Activated CD8-positive, alpha-beta memory T cell treated with anti-CD3 and anti-CD28 coated beads, Interleukin-2, amount 50 U/mL, for 48 hours (primary cell): Measurements from ENCODE around the gene SLC19A3.
A peak's percentile ranks its signal among the peaks of the same experiment; 100 is the strongest.
"Not testable (repeated sequence)": the region's sequence is repeated elsewhere in the genome, so short reads cannot be mapped to it uniquely, and the experiment has no call there.

ENCODE experiments used
- DNase-seq: peaks from one replicate; pipeline ENCODE4 v3.0.0-alpha.2; 2020

The SLC19A3 gene

DNA sequence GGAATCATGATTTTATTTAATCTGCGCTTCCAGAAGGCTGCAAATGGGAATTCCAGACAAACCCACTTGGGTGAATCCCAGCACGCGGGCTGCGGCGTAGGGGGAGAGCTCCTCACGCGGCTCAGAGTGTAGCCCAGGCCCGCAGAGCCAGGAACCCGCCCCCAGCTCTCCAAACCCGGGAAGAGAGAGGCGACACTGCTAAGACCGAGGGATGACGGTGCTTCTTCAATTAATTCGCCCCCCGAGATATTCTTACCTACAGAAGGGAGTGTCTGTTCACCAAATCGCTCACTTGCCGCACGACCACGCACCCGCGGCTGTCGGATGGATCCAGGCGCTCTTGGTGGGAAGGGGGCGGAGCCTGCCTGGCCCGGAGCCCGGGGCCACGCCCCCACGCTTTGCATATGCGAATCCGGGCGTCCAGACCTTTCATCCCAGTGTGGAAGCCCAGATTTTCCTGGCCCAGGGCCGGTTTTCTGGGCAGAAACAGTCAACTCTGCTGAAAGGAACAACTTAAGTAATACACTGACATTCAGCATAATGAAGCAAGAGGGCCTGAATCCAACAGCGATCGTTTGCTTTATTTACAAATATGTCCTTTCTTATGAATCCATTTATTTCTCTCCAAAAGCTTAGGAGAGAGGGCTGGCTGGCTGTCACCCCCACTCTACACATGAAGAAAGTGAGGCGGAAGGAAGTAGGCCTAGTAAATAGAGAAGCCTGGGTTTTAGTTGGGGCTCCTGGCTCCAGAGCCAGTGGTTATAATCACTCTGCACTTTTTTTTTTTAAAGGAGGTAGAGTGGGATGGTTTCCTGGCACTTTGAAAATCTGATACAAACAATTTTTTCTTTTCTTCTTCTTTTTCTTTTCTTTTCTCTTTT lies at the start of gene SLC19A3:
Gene SLC19A3 (minus strand): TSS at position 342 of the 881 bp plus-strand sequence. CDS start 15,710 bp downstream, outside the sequence.
- DNase-seq: no peak

DNA sequence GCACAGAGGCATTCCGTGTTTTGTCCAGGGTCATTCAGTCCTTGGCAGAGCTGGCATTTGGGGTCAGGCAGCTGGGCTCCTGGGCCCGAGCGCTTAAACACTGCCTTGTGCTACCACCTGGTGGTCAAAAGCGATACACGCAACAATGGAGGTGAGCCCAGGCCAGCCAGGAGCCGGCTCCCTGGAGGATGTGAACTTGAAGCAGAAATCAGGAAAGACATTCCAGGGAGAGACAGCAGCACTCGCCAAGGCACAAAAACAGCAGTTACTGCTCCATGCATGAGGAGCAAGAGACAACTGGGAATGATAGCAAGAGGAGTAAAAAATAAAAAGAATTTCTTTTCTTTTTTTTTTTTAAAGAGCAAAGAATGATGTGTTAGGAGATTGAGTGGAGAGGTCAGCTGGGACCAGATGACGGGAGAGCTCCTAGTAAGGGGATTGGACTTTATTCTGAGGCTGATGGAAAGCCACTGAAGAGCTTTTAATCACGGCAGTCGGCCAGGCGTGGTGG lies 48.6 kb upstream of the SLC19A3 start:
- peak; percentile 79 for DNase-seq

DNA sequence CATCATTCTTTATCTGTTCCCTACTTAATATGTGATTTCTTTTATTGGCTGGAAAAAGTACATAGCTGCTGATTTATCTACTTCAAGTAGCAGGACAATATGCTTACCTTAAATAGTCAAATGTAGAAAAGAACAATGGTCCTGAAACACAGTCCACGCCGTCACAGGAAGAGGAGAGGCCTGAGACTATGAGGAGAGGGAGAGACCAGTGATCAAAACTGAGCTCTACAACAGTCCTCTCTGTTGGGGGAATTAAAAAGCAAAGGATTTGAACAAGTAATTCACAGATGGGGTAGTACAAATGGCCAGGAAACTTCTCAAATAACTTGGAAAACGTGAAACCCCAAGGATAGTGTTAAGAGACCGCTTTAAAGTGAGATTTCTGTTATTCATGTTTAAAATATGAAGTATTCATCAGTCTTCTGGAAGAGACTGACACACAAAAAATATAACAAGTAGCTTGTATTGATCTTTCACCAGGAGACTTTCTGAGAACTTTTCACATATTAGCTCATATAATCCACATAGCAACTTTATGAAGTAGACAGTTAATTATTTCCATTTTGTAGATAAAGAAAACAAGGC lies 48.1 kb upstream of the SLC19A3 start:
- no peak for DNase-seq

DNA sequence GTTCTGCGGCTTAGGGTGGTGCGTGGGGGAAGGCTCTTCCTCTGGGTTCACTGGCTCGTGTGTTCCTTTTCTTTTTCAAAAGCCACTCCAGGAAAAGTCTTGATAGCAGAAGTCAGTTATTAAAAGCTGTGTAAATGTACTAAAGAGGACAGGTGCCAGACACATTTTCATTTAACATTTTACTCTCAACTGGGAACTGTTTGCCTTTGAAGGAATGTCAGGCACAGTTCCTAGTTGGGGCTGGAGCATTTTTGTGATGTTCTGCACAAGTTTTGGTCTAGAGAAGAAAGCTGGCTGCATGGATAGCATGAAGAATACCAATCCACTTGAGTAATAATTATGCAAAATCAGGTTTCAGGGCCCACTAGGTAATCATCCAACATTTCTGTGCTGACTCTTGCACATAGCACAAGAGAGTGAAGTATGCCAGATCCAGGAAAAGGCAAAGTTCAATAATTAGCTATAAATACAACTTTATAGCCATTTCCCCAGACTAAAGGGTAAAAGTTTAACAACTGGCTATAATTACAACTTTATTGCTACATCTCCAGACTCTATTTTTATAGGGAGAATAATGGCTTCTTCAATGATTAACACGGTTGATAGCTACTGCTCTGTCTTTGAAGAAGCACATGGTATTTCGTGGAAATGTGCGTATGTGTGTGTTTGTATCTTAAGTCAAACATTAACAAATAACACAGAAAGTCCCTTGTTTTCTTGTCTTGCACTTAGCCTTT lies 44.1 kb upstream of the SLC19A3 start:
- no peak for DNase-seq

DNA sequence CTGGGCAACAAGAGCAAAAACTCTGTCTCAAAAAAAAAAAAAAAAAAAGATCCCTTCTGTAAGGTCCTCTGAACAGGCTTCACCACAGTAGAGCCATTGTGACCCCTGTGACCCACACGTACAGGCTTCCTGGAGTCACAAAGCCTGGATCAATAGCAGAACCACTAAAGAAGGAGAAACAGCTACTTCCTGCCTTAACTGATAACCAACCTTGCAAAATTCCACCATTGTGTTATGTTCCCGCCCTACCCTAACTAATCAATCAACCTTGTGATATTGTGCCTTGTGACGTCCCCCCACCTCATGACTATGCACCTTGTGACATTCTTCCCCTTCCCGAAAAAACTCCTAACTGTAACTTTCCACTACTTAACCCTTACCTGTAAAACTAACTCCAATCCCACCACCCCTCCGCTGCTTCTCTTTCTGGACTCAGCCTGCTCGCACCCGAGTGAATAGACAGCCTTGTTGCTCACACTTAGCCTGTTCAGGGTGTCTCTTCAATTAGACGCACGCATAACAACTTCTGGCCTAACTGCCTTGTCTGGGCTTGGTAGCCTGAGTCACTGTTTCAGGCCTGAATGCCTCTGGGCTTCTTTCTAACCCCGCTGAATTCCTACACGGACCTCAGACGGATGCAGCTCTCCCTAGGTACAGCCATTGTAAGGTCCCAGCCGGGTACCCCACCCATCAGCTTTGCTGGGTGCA lies 41.7 kb upstream of the SLC19A3 start:
- no peak for DNase-seq

DNA sequence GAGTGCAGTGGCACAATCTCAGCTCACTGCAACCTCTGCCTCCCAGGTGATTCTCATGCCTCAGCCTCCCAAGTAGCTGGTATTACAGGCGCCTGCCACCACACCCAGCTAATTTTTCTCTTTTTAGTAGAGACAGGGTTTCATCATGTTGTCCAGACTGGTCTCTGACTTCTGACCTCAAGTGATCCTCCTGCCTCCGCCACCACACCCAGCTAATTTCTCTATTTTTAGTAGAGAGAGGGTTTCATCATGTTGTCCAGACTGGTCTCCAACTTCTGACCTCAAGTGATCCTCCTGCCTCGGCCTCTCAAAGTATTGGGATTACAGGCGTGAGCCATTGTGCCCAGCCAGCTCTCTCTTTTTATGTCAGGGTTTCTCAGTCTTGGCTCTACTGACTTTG lies 38.4 kb upstream of the SLC19A3 start:
- DNase-seq: not testable (repeated sequence)

DNA sequence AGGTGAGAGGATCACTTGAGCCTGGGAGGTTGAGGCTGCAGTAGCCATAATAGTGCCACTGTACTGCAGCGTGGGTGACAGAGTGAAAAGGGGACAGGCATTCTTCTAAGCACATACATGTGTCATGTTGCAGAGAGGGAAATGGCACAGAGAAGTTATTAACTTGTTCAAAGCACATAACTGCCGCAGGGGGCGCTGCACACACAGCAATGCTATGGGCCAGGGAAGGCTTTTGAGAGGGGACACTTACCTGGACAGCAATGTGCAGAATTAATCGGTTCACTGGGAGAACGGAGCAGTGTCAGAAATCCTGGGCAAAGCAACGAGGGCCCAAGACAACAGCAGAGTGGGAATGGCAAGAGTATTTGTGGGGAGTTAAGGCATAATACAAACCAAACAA lies 30.3 kb upstream of the SLC19A3 start:
- no peak for DNase-seq

DNA sequence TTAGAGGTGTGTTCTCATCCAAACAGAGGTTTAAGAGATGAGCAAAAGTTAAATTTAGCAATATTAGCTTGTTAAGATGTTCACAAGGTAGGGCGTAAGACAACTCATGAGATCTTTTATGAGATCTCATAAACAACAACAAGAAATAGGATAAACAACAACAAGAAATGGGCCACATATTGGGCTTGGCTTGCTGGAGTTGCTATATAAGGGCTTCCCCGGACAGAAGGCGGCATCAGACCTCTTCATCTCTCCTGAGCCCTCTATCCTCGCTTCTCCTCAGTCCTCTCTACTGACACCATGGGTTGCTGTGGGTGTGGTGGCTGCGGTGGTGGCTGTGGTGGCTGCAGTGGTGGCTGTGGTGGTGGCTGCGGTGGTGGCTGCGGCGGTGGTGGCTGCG lies 27.8 kb upstream of the SLC19A3 start, which contains the start of gene SCYGR8:
Gene SCYGR8 (plus strand): TSS at position 301 of the 400 bp plus-strand sequence. CDS start 0 bp downstream, at position 301.
- DNase-seq: no peak

DNA sequence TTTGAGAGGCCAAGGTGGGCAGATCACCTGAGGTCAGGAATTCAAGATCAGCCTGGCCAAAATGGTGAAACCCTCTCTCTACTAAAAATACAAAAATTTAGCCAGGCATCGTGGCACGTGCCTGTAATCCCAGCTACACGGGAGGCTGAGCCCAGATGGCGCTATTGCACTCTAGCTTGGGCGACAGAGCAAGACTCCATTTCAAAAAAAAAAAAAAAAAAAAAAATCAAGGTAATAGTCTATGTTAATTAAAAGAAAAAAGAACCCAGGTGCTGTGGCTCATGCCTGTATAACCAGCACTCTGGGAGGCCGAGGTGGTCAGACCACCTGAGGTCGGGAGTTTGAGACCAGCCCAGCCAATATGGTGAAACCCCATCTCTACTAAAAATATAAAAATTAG lies 22.9 kb upstream of the SLC19A3 start:
- DNase-seq: not testable (repeated sequence)

DNA sequence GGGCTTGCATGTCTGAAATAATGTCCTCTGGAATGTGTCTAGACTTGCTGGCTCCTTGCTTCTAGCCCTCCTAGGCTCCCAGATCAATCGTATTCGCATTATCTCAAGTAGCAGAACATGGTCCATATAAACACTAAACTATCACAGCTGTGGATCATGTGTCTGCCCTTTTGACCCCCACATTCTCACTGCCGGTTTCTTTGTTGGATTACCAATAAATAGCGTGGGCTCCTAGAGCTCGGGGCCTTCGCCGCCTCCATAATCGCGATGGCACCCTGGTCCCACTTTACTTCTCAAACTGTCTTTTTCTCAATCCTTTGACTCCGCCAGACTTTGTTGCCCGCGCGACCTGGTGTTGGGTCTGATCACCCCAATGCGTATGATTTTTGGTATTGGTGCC lies 21.5 kb upstream of the SLC19A3 start:
- no peak for DNase-seq

DNA sequence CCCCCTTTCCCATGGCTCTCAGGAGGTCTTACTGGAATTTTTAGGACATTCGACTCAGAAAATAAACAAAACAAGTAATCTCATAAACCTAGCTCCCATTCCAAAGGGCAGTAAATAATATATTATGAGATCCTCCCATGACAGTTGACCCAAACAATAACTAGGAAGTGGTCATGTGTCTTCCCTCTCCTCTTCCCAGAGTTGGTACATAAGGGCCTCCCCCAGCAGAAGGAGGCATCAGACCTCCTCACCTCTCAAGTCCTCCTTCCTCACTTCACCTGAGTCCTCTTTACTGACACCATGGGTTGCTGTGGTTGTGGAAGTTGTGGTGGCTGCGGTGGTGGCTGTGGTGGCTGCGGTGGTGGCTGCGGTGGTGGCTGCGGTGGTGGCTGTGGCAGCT lies 10.2 kb upstream of the SLC19A3 start, which contains the start of gene SCYGR7:
Gene SCYGR7 (plus strand): TSS at position 301 of the 400 bp plus-strand sequence. CDS start 0 bp downstream, at position 301.
- DNase-seq: no peak

DNA sequence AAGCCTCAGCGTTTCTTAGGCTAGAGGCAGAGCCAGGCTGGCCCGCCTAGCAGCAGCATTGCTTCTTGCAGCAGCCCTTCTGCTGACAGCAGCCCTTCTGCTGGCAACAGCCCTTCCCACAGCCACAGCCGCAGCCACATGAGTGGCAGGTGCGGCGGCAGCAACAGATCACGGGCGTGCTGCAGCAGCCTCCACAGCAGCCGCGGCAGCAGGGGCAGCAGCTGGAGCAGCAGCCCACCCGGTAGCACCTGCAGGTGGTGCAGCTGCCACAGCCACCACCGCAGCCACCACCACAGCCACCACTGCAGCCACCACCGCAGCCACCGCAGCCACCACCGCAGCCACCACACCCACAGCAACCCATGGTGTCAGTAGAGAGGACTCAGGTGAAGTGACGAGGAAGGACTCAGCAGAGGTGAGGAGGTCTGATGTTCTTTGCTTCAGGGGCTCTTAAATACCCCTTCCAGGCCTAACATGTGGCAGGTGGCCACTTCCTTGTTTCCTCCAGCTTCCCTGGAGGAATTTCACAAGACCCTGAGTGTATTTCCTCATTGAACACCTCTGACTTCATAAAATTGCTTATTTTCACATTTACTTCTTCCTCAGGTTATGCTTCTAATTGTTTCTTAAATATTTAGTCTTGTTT lies 6.7 kb upstream of the SLC19A3 start, which contains the start of gene SCYGR6:
Gene SCYGR6 (minus strand): TSS at position 364 of the 646 bp plus-strand sequence. CDS start 0 bp downstream, at position 364.
- no peak for DNase-seq

DNA sequence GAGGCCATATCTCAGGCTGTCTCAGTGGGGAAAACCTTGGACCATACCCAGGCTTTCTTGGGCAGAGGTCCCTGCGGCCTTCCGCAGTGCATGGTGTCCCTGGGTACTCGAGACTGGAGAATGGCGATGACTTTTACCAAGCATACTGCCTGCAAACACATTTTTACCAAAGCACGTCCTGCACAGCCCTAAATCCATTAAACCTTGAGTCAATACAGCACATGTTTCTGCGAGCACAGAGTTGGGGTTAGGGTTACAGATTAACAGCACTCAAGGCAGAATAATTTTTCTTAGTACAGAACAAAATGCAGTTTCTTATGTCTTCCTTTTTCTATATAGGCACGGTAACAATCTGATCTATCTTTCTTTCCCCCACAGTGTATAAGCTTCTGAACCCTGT lies 5.0 kb upstream of the SLC19A3 start:
- not testable (repeated sequence) for DNase-seq

DNA sequence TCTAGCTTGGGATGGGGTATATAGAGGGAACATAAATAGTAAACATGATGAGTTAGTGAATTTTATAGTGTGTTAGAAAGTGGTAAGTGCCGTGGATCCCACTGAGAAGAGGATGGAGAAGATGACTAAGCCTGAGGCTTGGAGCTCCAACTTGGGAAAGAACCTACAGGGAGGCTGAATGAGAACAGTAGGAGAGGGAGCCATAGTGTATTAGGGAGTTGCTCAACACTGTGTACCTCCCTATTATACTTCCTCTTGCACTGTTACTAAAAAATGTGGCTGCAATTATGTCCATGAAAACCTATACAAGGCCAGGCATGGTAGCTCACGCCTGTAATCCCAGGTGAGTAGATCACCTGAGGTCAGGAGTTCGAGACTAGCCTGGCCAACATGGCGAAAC lies 2.9 kb upstream of the SLC19A3 start:
- DNase-seq: no peak

DNA sequence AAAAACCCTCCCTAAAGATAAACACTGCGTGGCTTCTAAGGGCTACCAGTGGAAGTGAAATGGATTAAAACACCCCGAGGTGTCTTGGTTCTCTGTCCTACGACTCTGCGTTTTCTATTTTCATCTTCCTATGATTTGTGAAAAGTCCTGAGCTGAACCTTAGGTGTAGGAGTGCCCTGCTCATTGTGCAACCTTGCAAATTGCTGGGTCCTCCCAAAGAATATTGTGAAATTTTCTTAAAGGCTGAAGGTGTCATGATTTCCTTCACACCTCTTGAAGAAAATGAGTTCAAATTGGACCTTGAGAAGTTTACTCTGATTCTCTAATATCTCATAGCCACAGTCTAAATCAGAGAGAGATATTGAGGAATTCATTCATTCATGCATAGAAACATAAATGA lies 1.8 kb upstream of the SLC19A3 start:
- DNase-seq: no peak

DNA sequence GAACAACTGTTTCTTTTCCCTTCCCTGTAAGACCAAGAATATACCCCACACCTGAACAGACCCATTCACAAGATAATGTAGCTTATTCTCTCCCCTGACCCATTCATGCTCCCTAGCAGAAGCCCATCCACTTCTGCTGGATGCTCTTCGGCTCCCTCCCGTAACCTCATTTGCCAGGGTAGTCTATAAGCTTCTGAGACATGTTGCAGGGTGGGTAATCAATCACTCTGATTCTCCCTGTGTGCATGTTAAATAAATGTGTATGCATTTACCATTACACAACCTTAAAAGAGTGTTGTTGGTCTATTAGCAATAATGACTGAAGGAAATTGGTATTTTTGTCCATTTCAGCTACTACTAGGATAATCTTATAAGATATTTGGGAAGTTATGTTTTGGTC lies 1.3 kb downstream of the SLC19A3 start:
- DNase-seq: no peak

DNA sequence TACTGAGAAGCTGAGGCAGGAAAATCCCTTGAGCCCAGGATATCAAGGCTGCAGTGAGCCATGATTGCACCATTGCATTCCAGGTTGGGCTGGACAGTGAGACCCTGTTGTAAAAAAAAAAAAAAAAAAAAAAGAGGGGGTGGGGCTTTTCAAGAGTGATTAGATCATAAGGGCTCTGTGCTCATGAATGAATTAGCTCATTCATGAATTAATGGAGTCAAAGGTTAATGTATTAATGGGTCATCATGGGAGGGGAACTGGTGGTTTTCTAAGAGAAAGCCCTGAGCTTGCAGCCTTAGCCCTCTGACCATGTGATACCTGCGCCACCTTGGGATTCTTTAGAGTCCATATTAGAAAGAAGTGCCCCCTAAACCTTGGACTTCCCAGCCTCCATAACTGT lies 4.5 kb downstream of the SLC19A3 start:
- DNase-seq: no peak

DNA sequence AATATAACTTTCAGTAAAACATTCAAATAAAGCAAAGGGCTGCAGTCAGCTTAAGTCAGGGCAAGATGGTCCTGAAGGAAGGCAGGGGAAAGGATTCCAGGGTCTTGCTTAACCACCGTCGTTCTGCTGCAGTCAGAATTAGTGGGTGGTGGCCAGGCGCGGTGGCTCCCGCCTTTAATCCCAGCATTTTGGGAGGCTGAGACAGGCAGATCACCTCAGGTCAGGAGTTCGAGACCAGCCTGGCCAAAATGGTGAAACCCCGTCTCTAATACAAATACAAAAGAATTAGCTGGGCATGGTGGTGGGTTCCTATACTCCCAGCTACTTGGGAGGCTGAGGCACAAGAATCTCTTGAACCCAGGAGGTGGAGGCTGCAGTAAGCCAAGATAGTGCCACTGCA lies 6.8 kb downstream of the SLC19A3 start:
- no peak for DNase-seq

DNA sequence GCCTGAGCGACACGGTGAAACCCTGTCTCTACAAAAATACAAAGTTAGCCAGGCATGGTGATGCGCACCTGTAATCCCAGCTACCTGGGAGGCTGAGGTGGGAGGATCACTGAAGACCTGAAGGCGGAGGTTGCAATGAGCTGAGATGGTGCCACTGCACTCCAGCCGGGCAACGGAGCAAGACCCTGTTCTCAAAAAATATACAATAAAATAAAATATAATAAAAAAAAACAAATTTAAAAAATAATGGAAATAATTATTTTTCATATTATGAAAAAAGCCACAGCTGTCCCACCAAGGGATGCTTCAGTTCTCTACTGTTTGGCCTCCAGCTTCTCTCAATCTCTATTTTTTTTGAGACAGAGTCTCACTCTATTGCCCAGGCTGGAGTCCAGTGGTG lies 10.4 kb downstream of the SLC19A3 start:
- no peak for DNase-seq

DNA sequence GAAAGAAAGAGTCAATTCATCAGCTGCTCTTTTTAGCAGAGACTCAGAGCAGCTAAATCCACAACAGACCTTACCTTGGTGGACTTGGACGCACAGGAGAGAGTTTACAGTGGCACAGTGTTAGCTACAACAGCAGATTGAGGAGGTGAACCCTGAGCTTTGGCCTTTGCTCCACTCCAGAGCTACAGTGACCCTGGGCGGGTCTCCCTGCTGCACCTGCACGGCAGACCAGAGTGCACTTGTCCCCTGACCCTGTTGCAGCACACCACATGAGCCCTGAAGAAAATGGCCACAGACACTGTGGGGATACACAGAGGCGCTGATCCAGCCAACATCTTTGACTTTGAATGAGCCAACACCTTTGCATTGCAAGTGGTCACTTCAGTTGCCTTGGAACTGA lies 11.0 kb downstream of the SLC19A3 start:
- no peak for DNase-seq

DNA sequence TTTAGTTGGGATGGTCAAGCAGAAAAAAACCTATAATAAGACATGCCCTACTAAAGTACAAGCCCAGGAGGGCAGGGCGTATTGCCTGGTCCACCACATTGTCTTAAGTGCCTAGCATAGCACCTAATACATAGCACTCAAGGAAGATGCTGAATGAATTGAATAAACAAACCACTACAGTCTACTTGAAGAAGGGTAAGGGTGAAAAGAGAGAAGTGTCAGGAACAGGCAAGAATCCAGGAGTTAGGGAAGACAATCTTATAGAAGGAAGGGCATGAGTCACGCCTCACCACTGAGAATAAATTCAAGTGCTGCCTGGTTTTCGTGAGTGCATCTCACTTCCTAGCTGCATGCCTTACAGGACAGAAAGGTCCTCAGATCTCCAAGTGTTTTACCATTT lies 13.9 kb downstream of the SLC19A3 start:
- DNase-seq: no peak

DNA sequence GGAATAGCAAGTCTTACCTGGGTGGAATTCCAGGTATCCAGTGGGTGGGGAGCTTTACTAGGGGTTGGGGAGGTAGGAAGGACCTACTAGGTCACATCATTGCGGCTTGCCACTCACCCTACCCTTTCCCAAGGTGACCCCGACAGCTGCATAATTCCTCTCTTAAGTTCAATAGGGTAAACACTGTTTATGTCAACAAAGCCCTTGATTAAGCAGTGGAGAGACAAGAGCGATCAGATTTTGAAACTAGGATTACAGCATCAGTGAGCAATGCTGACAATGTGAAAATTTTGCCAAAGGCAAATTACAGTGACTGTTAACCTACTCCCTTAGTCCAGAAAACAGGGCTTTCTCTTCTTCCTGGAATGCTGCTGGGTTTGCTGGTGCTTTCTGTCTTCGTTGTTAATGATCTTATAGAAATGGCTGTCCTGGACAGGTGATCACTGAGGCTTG lies 14.5 kb downstream of the SLC19A3 start:
- DNase-seq: no peak
